ENCODE results near the gene TFIP11.
A peak's percentile ranks its signal among the peaks of the same experiment; 100 is the strongest.

TFIP11 gene

GRCh38 chr22:26502688-26503561 is 9.3 kb downstream of the TFIP11 start:
- no peaks in the 10 kb centered on the region for H3K9me3 ChIP-seq (ENCODE audit: insufficient read depth, low read length)
- no peak overlapping the region for H2AFZ ChIP-seq (ENCODE audit: low read depth, low read length)
- H3K27me3 ChIP-seq (ENCODE audit: low read depth, low read length): no peaks in the 10 kb centered on the region
- no peak for TF ChIP-seq EZH2phosphoT487 (IDR thresholded peaks at IDR 0.05; ENCODE audit: low read depth)
- TF ChIP-seq CTCF (IDR thresholded peaks at IDR 0.05; ENCODE audit: low read depth, low read length): peak; percentile 78
- no peaks in the 10 kb centered on the region for H4K20me1 ChIP-seq (ENCODE audit: insufficient read depth, low read length)
- H3K4me1 ChIP-seq (ENCODE audit: low read length): no peaks in the 10 kb centered on the region
- no peak overlapping the region for H3K27ac ChIP-seq (ENCODE audit: low read length)
- H3K79me2 ChIP-seq (ENCODE audit: low read length): no peaks in the 10 kb centered on the region
- peaks cover 60% of the 10 kb centered on the region for H3K36me3 ChIP-seq (replicated peaks; ENCODE audit: low read depth, low read length)
- H3K4me2 ChIP-seq (ENCODE audit: low read length): no peak overlapping the region
- H3K4me3 ChIP-seq (ENCODE audit: low read length): no peak overlapping the region
- no peak overlapping the region for H3K9ac ChIP-seq (ENCODE audit: low read length)

DNA sequence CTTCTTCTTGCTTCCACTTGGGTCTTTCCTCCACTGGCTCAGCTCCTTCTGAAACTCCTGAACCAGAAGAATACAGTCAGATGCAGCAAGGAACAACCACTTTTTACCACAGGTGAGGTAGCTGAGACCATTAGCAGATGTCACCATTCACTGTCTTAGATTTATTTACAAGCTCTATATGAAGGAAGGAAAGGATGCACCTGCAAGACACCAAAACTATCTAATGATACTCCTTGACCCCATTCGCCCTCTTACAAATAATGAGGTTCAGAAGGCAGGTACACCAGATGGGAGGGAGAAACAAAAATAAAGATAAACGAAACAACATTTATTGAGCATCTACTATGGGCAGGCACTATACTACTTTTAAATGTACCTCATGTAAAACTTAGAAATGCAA is 10.3 kb downstream of the TFIP11 start:
- H3K36me3 ChIP-seq (replicated peaks; ENCODE audit: low read depth, low read length): peaks cover 61% of the 10 kb centered on the region
- no peak overlapping the region for H3K9ac ChIP-seq (ENCODE audit: low read length)
- no peak overlapping the region for H3K4me2 ChIP-seq (ENCODE audit: low read length)

GRCh38 chr22:26499188-26499703 is 13.0 kb downstream of the TFIP11 start:
- Histone ChIP-seq H4K20me1 (ENCODE audit: insufficient read depth, low read length) (no peaks in the 10 kb centered on the region), H3K27ac (ENCODE audit: low read length) (no peak overlapping the region), H3K4me3 (ENCODE audit: low read length) (no peak overlapping the region), H2AFZ (ENCODE audit: low read depth, low read length) (no peak overlapping the region), H3K4me1 (ENCODE audit: low read length) (no peaks in the 10 kb centered on the region), H3K36me3 (replicated peaks; ENCODE audit: low read depth, low read length) (peaks cover 65% of the 10 kb centered on the region), H3K27me3 (ENCODE audit: low read depth, low read length) (no peaks in the 10 kb centered on the region), H3K9me3 (ENCODE audit: insufficient read depth, low read length) (no peaks in the 10 kb centered on the region), H3K4me2 (ENCODE audit: low read length) (no peak overlapping the region), H3K79me2 (ENCODE audit: low read length) (no peaks in the 10 kb centered on the region), H3K9ac (ENCODE audit: low read length) (no peak overlapping the region)
- no peak for TF ChIP-seq EZH2phosphoT487 (IDR thresholded peaks at IDR 0.05; ENCODE audit: low read depth)
- TF ChIP-seq CTCF (IDR thresholded peaks at IDR 0.05; ENCODE audit: low read depth, low read length): no peak

More for the DNA sequence above, 10.3 kb downstream of the TFIP11 start:
- Histone ChIP-seq H3K4me1 (ENCODE audit: low read length) (no peaks in the 10 kb centered on the region), H3K79me2 (ENCODE audit: low read length) (no peaks in the 10 kb centered on the region), H3K4me3 (ENCODE audit: low read length) (no peak overlapping the region), H3K27ac (ENCODE audit: low read length) (no peak overlapping the region), H3K9me3 (ENCODE audit: insufficient read depth, low read length) (no peaks in the 10 kb centered on the region), H2AFZ (ENCODE audit: low read depth, low read length) (no peak overlapping the region), H3K27me3 (ENCODE audit: low read depth, low read length) (no peaks in the 10 kb centered on the region), H4K20me1 (ENCODE audit: insufficient read depth, low read length) (no peaks in the 10 kb centered on the region)
- TF ChIP-seq CTCF (IDR thresholded peaks at IDR 0.05; ENCODE audit: low read depth, low read length) (no peak), EZH2phosphoT487 (IDR thresholded peaks at IDR 0.05; ENCODE audit: low read depth) (no peak)

DNA sequence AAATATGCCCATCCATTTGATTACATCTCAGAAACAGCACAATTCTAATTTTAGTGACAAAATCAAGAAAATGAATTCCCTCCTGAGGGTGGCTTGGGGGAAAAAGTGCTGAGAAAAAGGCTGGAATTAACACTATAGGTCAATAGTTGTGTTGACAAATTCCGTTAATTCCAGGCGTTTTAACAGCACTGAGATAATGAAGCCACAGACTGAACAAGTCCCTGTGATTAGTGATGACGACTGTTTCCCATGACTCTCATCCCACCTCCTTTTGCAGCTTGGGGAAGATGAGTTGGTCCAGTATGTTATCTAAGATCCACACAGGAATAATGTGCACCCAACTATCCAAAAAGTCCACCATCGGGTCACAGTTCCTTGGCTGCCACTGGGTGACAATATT is 15.8 kb downstream of the TFIP11 start:
- H3K9ac ChIP-seq (ENCODE audit: low read length): no peak overlapping the region
- no peaks in the 10 kb centered on the region for H3K27me3 ChIP-seq (ENCODE audit: low read depth, low read length)
- peaks cover 66% of the 10 kb centered on the region for H3K36me3 ChIP-seq (replicated peaks; ENCODE audit: low read depth, low read length)
- H3K4me1 ChIP-seq (ENCODE audit: low read length): no peaks in the 10 kb centered on the region
- H3K4me2 ChIP-seq (ENCODE audit: low read length): no peak overlapping the region
- H3K27ac ChIP-seq (ENCODE audit: low read length): no peak overlapping the region
- no peaks in the 10 kb centered on the region for H3K9me3 ChIP-seq (ENCODE audit: insufficient read depth, low read length)
- H4K20me1 ChIP-seq (ENCODE audit: insufficient read depth, low read length): no peaks in the 10 kb centered on the region
- no peak overlapping the region for H3K4me3 ChIP-seq (ENCODE audit: low read length)
- no peak overlapping the region for H2AFZ ChIP-seq (ENCODE audit: low read depth, low read length)
- no peaks in the 10 kb centered on the region for H3K79me2 ChIP-seq (ENCODE audit: low read length)
- TF ChIP-seq EZH2phosphoT487 (IDR thresholded peaks at IDR 0.05; ENCODE audit: low read depth) (no peak), CTCF (IDR thresholded peaks at IDR 0.05; ENCODE audit: low read depth, low read length) (no peak)

All from OCI-LY3 (cell line).